Progenitor cell of endocrine pancreas (in vitro differentiated cells): ENCODE measurements around the gene POLE3. TPM values are rescaled to one million over a fixed set of nuclear protein-coding genes. Genes with fewer than 3 reads are reported as not detected.

Experiments used
- DNase-seq: peaks from one replicate; pipeline ENCODE4 v3.0.0; 2021; ENCODE audit warnings: low spot score; ENCODE audit not compliant: unreplicated experiment
- H3K27ac Mint-ChIP-seq: 2 replicates; pipeline ENCODE4 v1.8.0; 2021; ENCODE audit warnings: mild to moderate bottlenecking, moderate library complexity, mixed read lengths
- H3K27me3 Mint-ChIP-seq: 2 replicates; pipeline ENCODE4 v1.8.0; 2021; ENCODE audit warnings: mixed read lengths
- H3K36me3 Mint-ChIP-seq: 2 replicates; pipeline ENCODE4 v1.8.0; 2022; ENCODE audit warnings: mixed read lengths; ENCODE audit not compliant: insufficient read depth
- H3K4me1 Mint-ChIP-seq: 2 replicates; pipeline ENCODE4 v1.8.0; 2021; ENCODE audit warnings: low read depth, mixed read lengths
- H3K4me3 Mint-ChIP-seq: 2 replicates; pipeline ENCODE4 v1.8.0; 2021; ENCODE audit warnings: low read depth, mild to moderate bottlenecking, moderate library complexity, mixed read lengths
- H3K9me3 Mint-ChIP-seq: 2 replicates; pipeline ENCODE4 v1.8.0; 2021; ENCODE audit warnings: low read depth, mixed read lengths
- total RNA-seq: library from RNA; stranded (reverse); gene quantifications from 2 replicates; pipeline ENCODE4 v1.2.1, GENCODE V29; 2021
- TF ChIP-seq, protein P1 (sequence below): fragments of 200-600 bp; sonication (generic); IDR thresholded peaks from one replicate; pipeline ENCODE4 v1.5.0; 2021; ENCODE audit warnings: antibody characterized with exemption, mild to moderate bottlenecking; ENCODE audit not compliant: unreplicated experiment

The POLE3 gene
- total RNA-seq, 1 donor from 2014 or later = 36.6 TPM

DNA sequence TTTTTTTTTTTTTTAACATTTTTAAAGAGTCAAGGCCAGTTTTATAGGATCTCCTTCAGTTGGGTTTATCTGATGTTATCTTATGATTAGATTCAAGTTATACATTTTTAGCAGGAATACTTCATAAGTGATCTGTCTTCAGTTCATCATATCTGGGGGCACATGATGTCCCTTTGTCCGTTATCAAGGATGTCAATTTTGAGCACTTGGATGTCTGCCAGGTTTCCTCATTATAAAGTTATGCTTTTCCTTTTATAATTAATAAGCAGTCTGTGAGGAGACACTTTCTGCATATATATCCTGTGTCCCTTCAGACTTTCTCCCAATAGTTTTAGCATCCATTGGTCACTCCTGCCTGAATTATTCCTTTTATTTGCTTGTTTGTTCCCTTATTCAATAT is 45.5 kb downstream of the POLE3 start:
- no peak overlapping the region for H3K27ac Mint-ChIP-seq
- peaks cover 8% of the 10 kb centered on the region for H3K36me3 Mint-ChIP-seq
- TF ChIP-seq, protein P1, sequence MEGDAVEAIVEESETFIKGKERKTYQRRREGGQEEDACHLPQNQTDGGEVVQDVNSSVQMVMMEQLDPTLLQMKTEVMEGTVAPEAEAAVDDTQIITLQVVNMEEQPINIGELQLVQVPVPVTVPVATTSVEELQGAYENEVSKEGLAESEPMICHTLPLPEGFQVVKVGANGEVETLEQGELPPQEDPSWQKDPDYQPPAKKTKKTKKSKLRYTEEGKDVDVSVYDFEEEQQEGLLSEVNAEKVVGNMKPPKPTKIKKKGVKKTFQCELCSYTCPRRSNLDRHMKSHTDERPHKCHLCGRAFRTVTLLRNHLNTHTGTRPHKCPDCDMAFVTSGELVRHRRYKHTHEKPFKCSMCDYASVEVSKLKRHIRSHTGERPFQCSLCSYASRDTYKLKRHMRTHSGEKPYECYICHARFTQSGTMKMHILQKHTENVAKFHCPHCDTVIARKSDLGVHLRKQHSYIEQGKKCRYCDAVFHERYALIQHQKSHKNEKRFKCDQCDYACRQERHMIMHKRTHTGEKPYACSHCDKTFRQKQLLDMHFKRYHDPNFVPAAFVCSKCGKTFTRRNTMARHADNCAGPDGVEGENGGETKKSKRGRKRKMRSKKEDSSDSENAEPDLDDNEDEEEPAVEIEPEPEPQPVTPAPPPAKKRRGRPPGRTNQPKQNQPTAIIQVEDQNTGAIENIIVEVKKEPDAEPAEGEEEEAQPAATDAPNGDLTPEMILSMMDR = no peak
- no peak for DNase-seq
- H3K9me3 Mint-ChIP-seq = no peaks in the 10 kb centered on the region
- H3K4me3 Mint-ChIP-seq = no peak overlapping the region
- H3K27me3 Mint-ChIP-seq = no peaks in the 10 kb centered on the region
- no peaks in the 10 kb centered on the region for H3K4me1 Mint-ChIP-seq

DNA sequence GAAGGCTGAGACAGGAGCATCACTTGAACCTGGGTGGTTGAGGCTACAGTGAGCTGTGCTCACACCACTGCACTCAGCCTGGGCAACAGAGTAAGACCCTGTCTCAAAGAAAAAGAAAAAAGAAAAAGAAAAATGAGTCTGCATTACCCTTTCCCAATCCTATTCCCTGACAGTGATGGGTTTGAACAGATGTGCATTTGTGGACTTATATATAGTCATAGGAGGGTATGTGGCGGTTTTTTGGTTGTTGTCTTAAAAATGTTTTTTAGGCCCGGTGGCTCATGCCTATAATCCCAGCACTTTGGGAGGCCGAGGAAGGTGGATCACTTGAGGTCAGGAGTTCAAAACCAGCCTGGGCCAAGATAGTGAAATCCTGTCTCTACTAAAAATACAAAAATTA is 47.1 kb downstream of the POLE3 start:
- no peaks in the 10 kb centered on the region for H3K4me1 Mint-ChIP-seq
- TF ChIP-seq, protein P1 = no peak
- H3K27ac Mint-ChIP-seq = no peak overlapping the region
- no peak for DNase-seq
- H3K27me3 Mint-ChIP-seq = no peaks in the 10 kb centered on the region
- peaks cover 8% of the 10 kb centered on the region for H3K36me3 Mint-ChIP-seq
- H3K4me3 Mint-ChIP-seq = no peak overlapping the region
- H3K9me3 Mint-ChIP-seq = no peaks in the 10 kb centered on the region

DNA sequence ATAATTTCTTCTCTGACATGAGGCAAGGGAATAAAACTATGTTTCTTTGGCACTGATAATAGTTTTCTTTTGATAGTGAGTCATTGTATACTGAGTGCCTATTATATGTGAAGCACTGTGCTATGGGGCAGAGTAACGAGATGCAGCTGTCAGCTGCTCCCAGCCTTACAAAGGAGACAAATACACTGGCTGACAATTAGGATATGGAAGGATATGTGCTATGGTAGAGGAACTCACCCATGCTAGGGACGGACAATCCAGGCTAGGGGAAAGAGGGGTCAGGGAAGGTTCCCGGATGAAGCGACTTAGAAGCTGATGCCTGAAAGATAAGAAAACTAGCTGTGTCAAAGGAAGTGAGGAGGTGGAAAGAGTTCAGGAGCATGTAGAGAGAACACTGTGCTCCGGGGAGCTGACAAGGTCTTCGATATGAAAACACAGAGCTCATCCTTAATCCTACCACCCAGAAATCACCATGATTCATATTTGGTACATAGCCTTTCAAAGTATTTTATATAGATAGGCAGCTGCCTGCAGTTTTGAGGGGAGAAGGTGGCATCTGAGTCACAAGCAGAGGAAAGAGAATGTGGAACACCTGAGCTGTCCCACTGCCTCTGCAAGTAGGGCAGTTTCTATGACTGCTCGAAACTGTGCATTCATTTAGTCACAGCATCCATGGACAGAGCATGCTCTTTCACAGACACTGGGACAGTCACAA is 49.0 kb downstream of the POLE3 start:
- TF ChIP-seq, protein P1 = no peak
- Mint-ChIP-seq H3K4me3 (no peak overlapping the region), H3K27me3 (no peaks in the 10 kb centered on the region), H3K27ac (no peak overlapping the region), H3K36me3 (peaks cover 11% of the 10 kb centered on the region), H3K4me1 (no peaks in the 10 kb centered on the region), H3K9me3 (no peaks in the 10 kb centered on the region)
- no peak for DNase-seq

DNA sequence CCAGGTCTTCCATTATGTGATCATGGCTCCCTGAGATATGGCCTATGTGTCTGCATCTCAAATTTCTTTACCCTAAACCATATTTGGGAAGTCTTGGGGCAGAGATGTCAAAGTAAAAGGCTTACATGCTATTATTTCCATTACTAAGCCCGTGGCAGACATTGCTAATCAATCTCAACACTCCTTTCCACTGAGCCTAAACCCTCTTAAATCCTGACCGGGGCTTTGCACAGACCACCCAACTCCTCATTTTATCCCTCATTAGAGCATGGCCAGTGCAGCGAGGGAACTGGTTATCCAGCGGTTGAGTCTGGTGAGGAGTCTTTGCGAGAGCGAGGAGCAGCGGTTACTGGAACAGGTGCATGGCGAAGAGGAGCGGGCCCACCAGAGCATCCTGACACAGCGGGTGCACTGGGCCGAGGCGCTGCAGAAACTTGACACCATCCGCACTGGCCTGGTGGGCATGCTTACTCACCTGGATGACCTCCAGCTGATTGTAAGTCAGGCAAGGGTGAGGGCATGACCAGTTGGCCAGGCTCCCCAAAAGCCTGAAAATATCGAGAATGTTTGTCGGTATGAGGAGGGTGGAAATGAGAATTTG is 50.1 kb downstream of the POLE3 start:
- H3K27ac Mint-ChIP-seq = no peak overlapping the region
- TF ChIP-seq, protein P1 = no peak
- no peaks in the 10 kb centered on the region for H3K9me3 Mint-ChIP-seq
- no peaks in the 10 kb centered on the region for H3K4me1 Mint-ChIP-seq
- no peak overlapping the region for H3K4me3 Mint-ChIP-seq
- H3K27me3 Mint-ChIP-seq = no peaks in the 10 kb centered on the region
- DNase-seq = no peak
- peaks cover 9% of the 10 kb centered on the region for H3K36me3 Mint-ChIP-seq

DNA sequence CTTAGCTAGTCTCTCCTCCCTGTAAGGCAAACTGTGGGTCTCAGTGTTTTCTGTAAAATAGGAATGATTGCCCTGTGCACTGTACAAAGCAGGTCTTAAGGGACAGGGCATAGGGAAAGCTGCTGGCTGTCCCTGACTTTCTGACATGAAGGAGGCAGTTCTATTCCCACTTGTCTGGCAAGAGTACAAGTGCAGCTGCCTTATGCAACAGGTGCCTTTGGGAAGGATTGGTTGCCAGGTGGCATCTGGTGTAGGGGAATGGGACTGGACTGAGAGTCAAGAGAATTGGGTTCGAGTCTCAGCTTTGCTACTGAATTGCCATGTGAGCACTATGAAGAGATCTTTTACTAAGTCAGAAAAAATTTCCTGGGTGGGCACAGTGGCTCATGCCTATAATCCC is 51.1 kb downstream of the POLE3 start:
- Mint-ChIP-seq H3K9me3 (no peaks in the 10 kb centered on the region), H3K4me1 (no peaks in the 10 kb centered on the region), H3K27ac (no peak overlapping the region), H3K36me3 (peaks cover 12% of the 10 kb centered on the region), H3K27me3 (no peaks in the 10 kb centered on the region), H3K4me3 (no peak overlapping the region)
- no peak for DNase-seq
- TF ChIP-seq, protein P1 = no peak

Other genes starting within 250 kb of the POLE3 start
- 26.9 and 29.3 TPM in 2 replicates for gene FKBP15, start 189.4 kb downstream of the POLE3 start, total RNA-seq
- gene SLC31A1, start 189.1 kb downstream of the POLE3 start, total RNA-seq = 28.2 and 28.5 TPM in 2 replicates
- gene CDC26, start 135.1 kb downstream of the POLE3 start, total RNA-seq = 33.0 and 36.6 TPM in 2 replicates
- gene PRPF4, start 135.0 kb downstream of the POLE3 start, total RNA-seq = 33.6 and 35.1 TPM in 2 replicates
- 0.26 and 0.44 TPM in 2 replicates for gene RNF183, start 107.3 kb downstream of the POLE3 start, total RNA-seq
- gene WDR31, start 70.4 kb downstream of the POLE3 start, total RNA-seq = 5.1 and 5.7 TPM in 2 replicates
- gene BSPRY, start 61.1 kb downstream of the POLE3 start, total RNA-seq = 18.8 and 19.7 TPM in 2 replicates
- gene HDHD3, start 33.7 kb downstream of the POLE3 start, total RNA-seq = 77.4 and 83.9 TPM in 2 replicates
- 59.3 and 64.3 TPM in 2 replicates for gene ALAD, start 9.4 kb downstream of the POLE3 start, total RNA-seq
- gene C9orf43, start 72 bp upstream of the POLE3 start, total RNA-seq = 0.51 and 1.6 TPM in 2 replicates
- 39.3 and 44.2 TPM in 2 replicates for gene RGS3, start 53.1 kb upstream of the POLE3 start, total RNA-seq